IMR-90 (cell line): Measurements from ENCODE around the gene TSGA10. TPM values are rescaled to one million over a fixed set of nuclear protein-coding genes. Genes with fewer than 3 reads are reported as not detected.

Source experiments
- ATAC-seq: fragments of 200-7000 bp; cut with Tn5 transposase; 2 replicates; pipeline ENCODE4 v1.9.1; 2020; ENCODE audit warnings: low read depth, mild to moderate bottlenecking, moderate library complexity
- BruUV-seq: library from RNA; stranded (reverse); fragments of 400-500 nt; replicated peaks from 2 replicates; lab custom pipeline; 2021; lab: Mats Ljungman, UMichigan
- CTCF ChIA-PET: fragments of 300-600 bp; formaldehyde crosslinking; extraction: SDS; loops from one replicate; lab custom pipeline; 2021; ENCODE audit warnings: antibody characterized with exemption; lab: Yijun Ruan, JAX
- POLR2A ChIA-PET: fragments of 300-600 bp; sonication (Branson Sonifier 250); formaldehyde crosslinking; loops from one replicate; lab custom pipeline; 2022; ENCODE audit warnings: antibody characterized with exemption; ENCODE audit not compliant: unreplicated experiment; lab: Charles Lee
- DNase-seq: peaks from one replicate; pipeline ENCODE4 v3.0.0; 2013
- H2AFZ ChIP-seq: replicated peaks from 2 replicates; pipeline ENCODE3; 2013; ENCODE audit warnings: low read length, mild to moderate bottlenecking; ENCODE audit not compliant: poor library complexity
- H2AK5ac ChIP-seq: 2 replicates; pipeline ENCODE4 v1.6.1; 2013; ENCODE audit warnings: low read depth, low read length, inconsistent platforms
- H2AK9ac ChIP-seq: replicated peaks from 2 replicates; pipeline ENCODE3; 2013; ENCODE audit warnings: mild to moderate bottlenecking, low read depth, low read length, moderate library complexity; ENCODE audit not compliant: poor library complexity
- H2BK120ac ChIP-seq: 2 replicates; pipeline ENCODE4 v1.6.1; 2013; ENCODE audit warnings: low read depth, low read length, inconsistent platforms
- H2BK15ac ChIP-seq: 3 replicates; pipeline ENCODE4 v1.6.1; 2013; ENCODE audit warnings: low read depth, low read length, inconsistent platforms
- H2BK20ac ChIP-seq: 2 replicates; pipeline ENCODE4 v1.6.1; 2013; ENCODE audit warnings: low read depth, mild to moderate bottlenecking, inconsistent platforms, low read length, moderate library complexity
- H2BK5ac ChIP-seq: 2 replicates; pipeline ENCODE4 v1.6.1; 2013; ENCODE audit warnings: mild to moderate bottlenecking, low read depth, low read length, inconsistent platforms; ENCODE audit not compliant: poor library complexity, severe bottlenecking
- H3K14ac ChIP-seq: replicated peaks from 2 replicates; pipeline ENCODE4 v1.6.1; 2013; ENCODE audit warnings: low read depth, low read length, inconsistent platforms
- H3K18ac ChIP-seq: 2 replicates; pipeline ENCODE4 v1.6.1; 2013; ENCODE audit warnings: low read depth, low read length, control low read depth
- H3K23ac ChIP-seq: 2 replicates; pipeline ENCODE4 v1.6.1; 2013; ENCODE audit warnings: low read depth, low read length, inconsistent platforms
- H3K27ac ChIP-seq: 2 replicates; pipeline ENCODE4 v1.5.1; 2013; ENCODE audit warnings: mild to moderate bottlenecking, control low read depth, low read length; ENCODE audit not compliant: insufficient read depth
- H3K27me3 ChIP-seq: 2 replicates; pipeline ENCODE4 v1.6.1; 2013; ENCODE audit warnings: low read length; ENCODE audit not compliant: control insufficient read depth, insufficient read depth
- H3K36me3 ChIP-seq: 2 replicates; pipeline ENCODE4 v1.6.1; 2013; ENCODE audit warnings: low read length, mixed read lengths; ENCODE audit not compliant: control insufficient read depth, insufficient read depth
- H3K4ac ChIP-seq: 2 replicates; pipeline ENCODE4 v1.6.1; 2013; ENCODE audit warnings: low read depth, low read length, inconsistent platforms
- H3K4me1 ChIP-seq: 2 replicates; pipeline ENCODE4 v1.6.1; 2013; ENCODE audit warnings: low read length, mixed read lengths; ENCODE audit not compliant: control insufficient read depth, insufficient read depth
- H3K4me2 ChIP-seq: 2 replicates; pipeline ENCODE4 v1.6.1; 2013; ENCODE audit warnings: low read depth, mild to moderate bottlenecking, control low read depth, low read length, moderate library complexity
- H3K4me3 ChIP-seq: 2 replicates; pipeline ENCODE4 v1.5.1; 2013; ENCODE audit warnings: low read depth, mild to moderate bottlenecking, control low read depth, low read length, moderate library complexity; ENCODE audit not compliant: insufficient read depth
- H3K56ac ChIP-seq: 2 replicates; pipeline ENCODE4 v1.6.1; 2013; ENCODE audit warnings: low read length, inconsistent platforms; ENCODE audit not compliant: insufficient read depth; ENCODE audit errors: extremely low read depth
- H3K79me1 ChIP-seq, 2 experiments: 2 replicates each; pipeline ENCODE4 v1.6.1; 2013; ENCODE audit warnings: low read length in 2 of 2, inconsistent platforms in 1 of 2, low read depth in 1 of 2
- H3K9ac ChIP-seq: 2 replicates; pipeline ENCODE4 v1.6.1; 2013; ENCODE audit warnings: low read depth, low read length, control low read depth
- H3K9me1 ChIP-seq: 2 replicates; pipeline ENCODE4 v1.6.1; 2013; ENCODE audit warnings: low read length, inconsistent platforms; ENCODE audit not compliant: insufficient read depth
- H3K9me3 ChIP-seq: 2 replicates; pipeline ENCODE4 v1.6.1; 2013; ENCODE audit warnings: low read length; ENCODE audit not compliant: control insufficient read depth, insufficient read depth
- H4K20me1 ChIP-seq: 2 replicates; pipeline ENCODE4 v1.6.1; 2013; ENCODE audit warnings: low read length, inconsistent platforms; ENCODE audit not compliant: insufficient read depth
- H4K5ac ChIP-seq: 2 replicates; pipeline ENCODE4 v1.6.1; 2013; ENCODE audit warnings: mild to moderate bottlenecking, low read depth, low read length, control low read depth
- H4K8ac ChIP-seq, 2 experiments: 2 replicates each; pipeline ENCODE4 v1.6.1; 2013; ENCODE audit warnings: low read depth in 2 of 2, low read length in 2 of 2, control low read depth in 1 of 2, inconsistent platforms in 1 of 2
- H4K91ac ChIP-seq: 2 replicates; pipeline ENCODE4 v1.6.1; 2013; ENCODE audit warnings: low read depth, low read length, inconsistent platforms; ENCODE audit not compliant: insufficient read depth
- BHLHE40 ChIP-seq: fragments of 150-350 bp; IDR thresholded peaks from 2 replicates; pipeline ENCODE4 v1.6.1; 2016; ENCODE audit warnings: mild to moderate bottlenecking, low read depth, low read length
- CEBPB ChIP-seq: IDR thresholded peaks from 2 replicates; pipeline ENCODE4 v1.6.1; 2012; ENCODE audit warnings: low read depth, low read length, improper control_type of control experiment
- CHD1 ChIP-seq: IDR thresholded peaks from 2 replicates; pipeline ENCODE4 v1.6.1; 2012; ENCODE audit warnings: low read depth, low read length, improper control_type of control experiment
- CTCF ChIP-seq: conservative IDR thresholded peaks from 2 replicates; pipeline ENCODE4 v1.5.1; 2012; ENCODE audit warnings: mild to moderate bottlenecking, low read depth, low read length, improper control_type of control experiment
- ELK1 ChIP-seq: fragments of 150-350 bp; IDR thresholded peaks from 2 replicates; pipeline ENCODE4 v1.6.1; 2016; ENCODE audit warnings: low read depth, mild to moderate bottlenecking, low read length, moderate library complexity, borderline replicate concordance
- FOS ChIP-seq: fragments of 150-350 bp; IDR thresholded peaks from 2 replicates; pipeline ENCODE4 v1.6.1; 2016; ENCODE audit warnings: low read depth, low read length
- MAFK ChIP-seq: IDR thresholded peaks from 2 replicates; pipeline ENCODE4 v1.6.1; 2012; ENCODE audit warnings: low read depth, low read length, improper control_type of control experiment
- MAZ ChIP-seq: IDR thresholded peaks from 2 replicates; pipeline ENCODE4 v1.6.1; 2012; ENCODE audit warnings: low read depth, mild to moderate bottlenecking, low read length, improper control_type of control experiment, moderate library complexity, borderline replicate concordance
- MXI1 ChIP-seq: IDR thresholded peaks from 2 replicates; pipeline ENCODE4 v1.6.1; 2012; ENCODE audit warnings: low read depth, mild to moderate bottlenecking, low read length, moderate library complexity, borderline replicate concordance
- NFE2L2 ChIP-seq: fragments of 150-350 bp; IDR thresholded peaks from 2 replicates; pipeline ENCODE4 v1.6.1; 2016; ENCODE audit warnings: low read depth, mild to moderate bottlenecking, low read length
- POLR2A ChIP-seq: IDR thresholded peaks from 2 replicates; pipeline ENCODE4 v1.6.1; 2012; ENCODE audit warnings: mild to moderate bottlenecking, low read depth, low read length
- RAD21 ChIP-seq: IDR thresholded peaks from 2 replicates; pipeline ENCODE4 v1.6.1; 2012; ENCODE audit warnings: low read length, improper control_type of control experiment
- RCOR1 ChIP-seq: IDR thresholded peaks from 2 replicates; pipeline ENCODE4 v1.6.1; 2012; ENCODE audit warnings: mild to moderate bottlenecking, low read length, improper control_type of control experiment; ENCODE audit not compliant: insufficient replicate concordance
- RFX5 ChIP-seq: IDR thresholded peaks from 2 replicates; pipeline ENCODE4 v1.8.0; 2012; ENCODE audit warnings: low read depth, mild to moderate bottlenecking, low read length, moderate library complexity
- SMC3 ChIP-seq: fragments of 150-350 bp; IDR thresholded peaks from 2 replicates; pipeline ENCODE4 v1.6.1; 2016; ENCODE audit warnings: low read depth, mild to moderate bottlenecking, antibody characterized with exemption, low read length, moderate library complexity
- USF2 ChIP-seq: fragments of 150-350 bp; IDR thresholded peaks from 2 replicates; pipeline ENCODE4 v1.6.1; 2017; ENCODE audit warnings: mild to moderate bottlenecking, antibody characterized with exemption, low read length, low read depth
- WGBS, 2 experiments: methylation state at CpG; one replicate each; pipeline versions ENCODE4 v1.1.5 to v1.1.7; 2013; ENCODE audit warnings: missing lambda C conversion rate in 2 of 2; ENCODE audit not compliant: insufficient read length in 1 of 2; ENCODE audit errors: extremely low coverage in 2 of 2; 5-methylcytosine and 5-hydroxymethylcytosine counted together
- dilution Hi-C: fragments of 300-500 bp; cut with HindIII; formaldehyde crosslinking; loops from one replicate; pipeline ENCODE4 v1.14.3; 2018; ENCODE audit warnings: low sequenced_read_pairs; ENCODE audit not compliant: unreplicated experiment
- in situ Hi-C: fragments of 300-500 bp; cut with MboI; formaldehyde crosslinking; loops from 3 replicates; pipeline ENCODE4 v1.14.3; 2019; ENCODE audit warnings: low sequenced_read_pairs, inconsistent platforms, mixed read lengths
- intact Hi-C: fragments of 100-400 bp; cut with micrococcal nuclease; formaldehyde crosslinking; loops from 2 replicates; pipeline ENCODE4 v1.10.0; 2022
- polyA plus RNA-seq, 3 experiments: library from polyadenylated mRNA; depleted of rRNA; stranded (reverse); fragments of >200 nt; gene quantifications; 2 replicates each; pipeline ENCODE4 v1.2.3, GENCODE V29; 2012; ENCODE audit warnings: low replicate concordance in 1 of 3
- total RNA-seq: library from RNA; depleted of rRNA; stranded (reverse); fragments of >200 nt; gene quantifications from 2 replicates; pipeline ENCODE4 v1.2.3, GENCODE V29; 2012

Gene TSGA10
- total and polyA plus RNA-seq, 2 of the 4 experiments (the other 2 are of a cell fraction) = 0.32 to 0.54 TPM

- no peak overlapping the region for H3K4ac ChIP-seq
- DNase-seq (no peak), ATAC-seq (no peak)
- H2BK15ac ChIP-seq = no peak overlapping the region
- no peak overlapping the region for H3K56ac ChIP-seq
- H4K5ac ChIP-seq = no peak overlapping the region
- dilution Hi-C loops (no loop called here), intact Hi-C loops (no loop called here), in situ Hi-C loops (no loop called here)
- H4K91ac ChIP-seq = no peak overlapping the region
- no peak overlapping the region for H2BK120ac ChIP-seq
- no CpG with 5 or more reads among the region's 1 CpG for WGBS, 2 experiments
- no peak overlapping the region for H2BK20ac ChIP-seq
- no peak overlapping the region for H2AFZ ChIP-seq
- BruUV-seq = no TSS peak
- ChIA-PET CTCF (interaction anchor here (0.6 to 0.7 kb wide), 2 partner anchors 17 to 50 kb away, joined by 3 read pairs; no protein-coding TSS in a partner anchor), POLR2A (no interaction called here)
- no peaks in the 10 kb centered on the region for H4K20me1 ChIP-seq
- no peaks in the 10 kb centered on the region for H3K4me1 ChIP-seq
- H3K79me1 ChIP-seq = no peaks in the 10 kb centered on the region
- no peak overlapping the region for H2AK5ac ChIP-seq
- H3K27me3 ChIP-seq = peaks cover 3% of the 10 kb centered on the region; the same call in 1 of the 2 replicates
- no peaks in the 10 kb centered on the region for H3K9me3 ChIP-seq
- no peak overlapping the region for H3K23ac ChIP-seq
- no peaks in the 10 kb centered on the region for H3K36me3 ChIP-seq
- no peak overlapping the region for H3K9ac ChIP-seq
- no peak overlapping the region for H4K8ac ChIP-seq
- H3K4me3 ChIP-seq = no peak overlapping the region
- no peak overlapping the region for H3K27ac ChIP-seq
- H3K18ac ChIP-seq = no peak overlapping the region
- no peaks in the 10 kb centered on the region for H3K9me1 ChIP-seq
- no peak overlapping the region for H3K14ac ChIP-seq
- TF ChIP-seq MAFK = no peak
- no peak for TF ChIP-seq CHD1
- TF ChIP-seq ELK1 = no peak
- no peak for TF ChIP-seq CEBPB
- no peak for TF ChIP-seq RFX5
- TF ChIP-seq RCOR1 = no peak
- no peak for TF ChIP-seq BHLHE40
- no peak for TF ChIP-seq MAZ
- TF ChIP-seq POLR2A = no peak
- TF ChIP-seq MXI1 = no peak
- TF ChIP-seq RAD21 = no peak
- no peak for TF ChIP-seq SMC3
- TF ChIP-seq FOS = no peak
- TF ChIP-seq CTCF = no peak
- TF ChIP-seq USF2 = no peak
- no peak for TF ChIP-seq NFE2L2
- no peak overlapping the region for H2BK5ac ChIP-seq
- no peak overlapping the region for H3K4me2 ChIP-seq
- no peak overlapping the region for H2AK9ac ChIP-seq
Measured at GRCh38 chr2:99088017-99088416, 66.7 kb downstream of the TSGA10 start.
